MM.1S (cell line): Measurements from ENCODE around the gene TCEAL3.

Source experiments
- DNase-seq: peaks from one replicate; pipeline ENCODE4 v3.0.0-alpha.2; 2015
- H2AFZ ChIP-seq: fragments of 300-600 bp; sonication (generic); 2 replicates; pipeline ENCODE4 v1.6.0; 2016; ENCODE audit warnings: antibody characterized with exemption, low read length
- H3F3A ChIP-seq: fragments of 300-600 bp; sonication (generic); 2 replicates; pipeline ENCODE4 v1.6.1; 2016; ENCODE audit warnings: mild to moderate bottlenecking, antibody characterized with exemption, low read length, moderate library complexity, mixed read lengths; ENCODE audit not compliant: insufficient read depth
- H3K27ac ChIP-seq: fragments of 300-600 bp; sonication (generic); 2 replicates; pipeline ENCODE4 v1.5.1; 2016; ENCODE audit warnings: mild to moderate bottlenecking, low read length
- H3K27me3 ChIP-seq: fragments of 300-600 bp; sonication (generic); replicated peaks from 2 replicates; pipeline ENCODE4 v1.6.0; 2016; ENCODE audit warnings: low read length; ENCODE audit not compliant: insufficient read depth
- H3K36me3 ChIP-seq: fragments of 300-600 bp; sonication (generic); replicated peaks from 2 replicates; pipeline ENCODE4 v1.6.1; 2016; ENCODE audit warnings: mild to moderate bottlenecking, low read length, mixed read lengths; ENCODE audit not compliant: insufficient read depth
- H3K4me1 ChIP-seq: fragments of 300-600 bp; sonication (generic); 2 replicates; pipeline ENCODE4 v1.6.1; 2016; ENCODE audit warnings: low read length, mixed read lengths
- H3K4me2 ChIP-seq: fragments of 300-600 bp; sonication (generic); 2 replicates; pipeline ENCODE4 v1.6.0; 2016; ENCODE audit warnings: low read depth, low read length
- H3K4me3 ChIP-seq: fragments of 300-600 bp; sonication (generic); 2 replicates; pipeline ENCODE4 v1.5.1; 2016; ENCODE audit warnings: low read length, mixed read lengths
- H3K79me2 ChIP-seq: fragments of 300-600 bp; sonication (generic); 2 replicates; pipeline ENCODE4 v1.6.1; 2016; ENCODE audit warnings: mixed run types, low read length, mixed read lengths
- H3K9ac ChIP-seq: fragments of 300-600 bp; sonication (generic); 2 replicates; pipeline ENCODE4 v1.6.1; 2016; ENCODE audit warnings: low read length, mixed read lengths
- H3K9me2 ChIP-seq: fragments of 300-600 bp; sonication (generic); replicated peaks from 2 replicates; pipeline ENCODE4 v1.6.1; 2016; ENCODE audit warnings: mild to moderate bottlenecking, low read length, mixed read lengths; ENCODE audit not compliant: insufficient read depth
- H3K9me3 ChIP-seq: fragments of 300-600 bp; sonication (generic); replicated peaks from 2 replicates; pipeline ENCODE4 v1.6.1; 2016; ENCODE audit warnings: mild to moderate bottlenecking, low read length, mixed read lengths; ENCODE audit not compliant: insufficient read depth
- H4K20me1 ChIP-seq: fragments of 300-600 bp; sonication (generic); 2 replicates; pipeline ENCODE4 v1.6.1; 2016; ENCODE audit warnings: mild to moderate bottlenecking, low read length, moderate library complexity, mixed read lengths; ENCODE audit not compliant: insufficient read depth
- EZH2 ChIP-seq: fragments of 300-600 bp; sonication (generic); optimal IDR thresholded peaks from 2 replicates; pipeline ENCODE3; 2017; ENCODE audit warnings: low read depth, mild to moderate bottlenecking, antibody characterized with exemption, low read length, mixed read lengths
- EZH2phosphoT487 ChIP-seq: fragments of 300-600 bp; sonication (generic); IDR thresholded peaks from 2 replicates; pipeline ENCODE4 v1.6.1; 2018; ENCODE audit warnings: antibody characterized with exemption, low read length
- TF ChIP-seq, protein P1 (sequence below): fragments of 300-600 bp; sonication (generic); IDR thresholded peaks from 2 replicates; pipeline ENCODE4 v1.5.1; 2016; ENCODE audit warnings: antibody characterized with exemption, low read length, mixed read lengths

The TCEAL3 gene

DNA sequence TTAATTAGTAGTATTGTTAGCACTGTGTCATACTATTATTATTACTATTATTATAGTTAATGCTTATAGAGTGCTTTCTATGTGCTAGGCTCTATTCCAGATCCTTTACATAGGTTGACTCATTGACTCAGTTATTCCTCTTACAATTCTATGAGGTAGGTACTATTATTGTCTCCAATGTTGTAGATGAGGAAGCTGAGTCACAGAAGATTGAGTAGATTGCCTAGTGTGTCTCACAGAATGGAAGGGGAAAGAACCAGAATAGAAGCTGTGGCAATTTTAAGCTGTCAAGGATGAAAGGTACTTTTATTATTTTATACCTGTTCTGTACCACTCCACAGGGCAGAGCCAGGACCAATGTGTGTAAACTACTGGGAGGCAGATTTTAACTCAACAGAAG, 19.1 kb downstream of the TCEAL3 start:
- no peak overlapping the region for H3K27ac ChIP-seq
- H2AFZ ChIP-seq, result no peak overlapping the region
- H3K4me2 ChIP-seq, result no peak overlapping the region
- H3K9me3 ChIP-seq, result no peaks in the 10 kb centered on the region
- H3K4me1 ChIP-seq, result 0 out of 2 replicates have a peak, but pooled peaks cover 4% of the 10 kb centered on the region
- H3K36me3 ChIP-seq, result no peaks in the 10 kb centered on the region
- no peaks in the 10 kb centered on the region for H3K79me2 ChIP-seq
- H4K20me1 ChIP-seq, result no peaks in the 10 kb centered on the region
- TF ChIP-seq EZH2, result no peak
- TF ChIP-seq EZH2phosphoT487, result no peak
- TF ChIP-seq, protein P1, sequence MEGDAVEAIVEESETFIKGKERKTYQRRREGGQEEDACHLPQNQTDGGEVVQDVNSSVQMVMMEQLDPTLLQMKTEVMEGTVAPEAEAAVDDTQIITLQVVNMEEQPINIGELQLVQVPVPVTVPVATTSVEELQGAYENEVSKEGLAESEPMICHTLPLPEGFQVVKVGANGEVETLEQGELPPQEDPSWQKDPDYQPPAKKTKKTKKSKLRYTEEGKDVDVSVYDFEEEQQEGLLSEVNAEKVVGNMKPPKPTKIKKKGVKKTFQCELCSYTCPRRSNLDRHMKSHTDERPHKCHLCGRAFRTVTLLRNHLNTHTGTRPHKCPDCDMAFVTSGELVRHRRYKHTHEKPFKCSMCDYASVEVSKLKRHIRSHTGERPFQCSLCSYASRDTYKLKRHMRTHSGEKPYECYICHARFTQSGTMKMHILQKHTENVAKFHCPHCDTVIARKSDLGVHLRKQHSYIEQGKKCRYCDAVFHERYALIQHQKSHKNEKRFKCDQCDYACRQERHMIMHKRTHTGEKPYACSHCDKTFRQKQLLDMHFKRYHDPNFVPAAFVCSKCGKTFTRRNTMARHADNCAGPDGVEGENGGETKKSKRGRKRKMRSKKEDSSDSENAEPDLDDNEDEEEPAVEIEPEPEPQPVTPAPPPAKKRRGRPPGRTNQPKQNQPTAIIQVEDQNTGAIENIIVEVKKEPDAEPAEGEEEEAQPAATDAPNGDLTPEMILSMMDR, result no peak
- no peaks in the 10 kb centered on the region for H3F3A ChIP-seq
- H3K9ac ChIP-seq, result no peak overlapping the region
- no peaks in the 10 kb centered on the region for H3K9me2 ChIP-seq
- DNase-seq, result no peak
- no peaks in the 10 kb centered on the region for H3K27me3 ChIP-seq
- H3K4me3 ChIP-seq, result no peak overlapping the region

DNA sequence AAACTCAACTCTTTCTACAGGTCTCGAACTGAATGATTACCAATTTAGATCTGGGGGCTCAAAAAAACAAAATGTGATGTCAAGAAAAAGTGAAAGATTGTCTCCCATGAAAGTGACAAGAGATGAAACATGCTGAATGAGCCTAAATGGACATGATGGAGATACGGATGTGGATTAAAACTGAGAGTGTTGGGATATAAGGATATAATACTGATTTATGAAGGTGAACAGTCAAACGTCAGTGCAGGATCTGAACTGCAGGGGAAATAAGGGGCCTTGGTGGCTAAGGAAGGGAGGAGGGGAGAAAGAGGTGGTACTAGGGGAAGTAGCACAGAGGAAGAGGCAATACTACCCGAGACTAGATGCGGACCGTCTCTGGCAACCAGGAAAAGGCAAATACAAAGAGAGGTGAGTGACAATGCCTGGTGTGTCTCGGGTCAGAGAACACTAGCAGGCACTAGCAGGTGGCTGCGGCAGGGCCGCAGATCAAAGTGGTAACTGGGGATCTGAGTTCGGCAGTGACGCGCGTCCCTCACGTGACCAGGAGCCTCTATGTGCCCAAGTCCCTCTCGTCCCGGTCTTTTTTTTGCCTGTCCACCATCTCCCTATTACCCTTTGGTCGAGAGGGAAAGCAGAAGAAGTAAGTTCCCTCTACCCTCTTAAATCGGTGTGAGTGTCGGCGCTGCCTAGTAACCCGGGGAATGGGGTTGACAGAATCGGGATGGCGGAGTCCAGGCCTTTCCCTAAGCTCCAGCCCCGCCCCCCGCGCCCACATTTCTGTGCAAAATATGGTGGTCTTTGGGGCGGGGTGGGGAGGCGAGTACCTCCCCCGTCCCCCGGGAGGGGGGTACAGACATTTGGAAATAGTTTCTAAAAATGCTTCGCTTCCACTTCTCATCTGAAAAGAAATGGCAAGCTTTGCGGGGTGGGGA, 20.9 kb downstream of the TCEAL3 start, which contains the start of gene TCEAL1:
Gene TCEAL1 (plus strand): TSS at position 590 of the 932 bp plus-strand sequence. CDS start 942 bp downstream, outside the sequence.
- Histone ChIP-seq H3K79me2 (no peaks in the 10 kb centered on the region), H2AFZ (peak within 1 kb of the TSS; percentile 77), H3K4me2 (peak within 1 kb of the TSS; percentile 68), H3K27ac (peak within 1 kb of the TSS; percentile 73), H3K9me3 (no peaks in the 10 kb centered on the region), H3K27me3 (no peaks in the 10 kb centered on the region), H3K36me3 (no peaks in the 10 kb centered on the region), H3K9ac (peak within 1 kb of the TSS; percentile 82), H4K20me1 (no peaks in the 10 kb centered on the region), H3K4me3 (peak within 1 kb of the TSS; percentile 83), H3F3A (no peaks in the 10 kb centered on the region), H3K4me1 (0 out of 2 replicates have a peak, but pooled peaks cover 4% of the 10 kb centered on the region), H3K9me2 (no peaks in the 10 kb centered on the region)
- peak; percentile 67 for DNase-seq
- TF ChIP-seq EZH2phosphoT487 (no peak), EZH2 (no peak)
- TF ChIP-seq, protein P1, result no peak

DNA sequence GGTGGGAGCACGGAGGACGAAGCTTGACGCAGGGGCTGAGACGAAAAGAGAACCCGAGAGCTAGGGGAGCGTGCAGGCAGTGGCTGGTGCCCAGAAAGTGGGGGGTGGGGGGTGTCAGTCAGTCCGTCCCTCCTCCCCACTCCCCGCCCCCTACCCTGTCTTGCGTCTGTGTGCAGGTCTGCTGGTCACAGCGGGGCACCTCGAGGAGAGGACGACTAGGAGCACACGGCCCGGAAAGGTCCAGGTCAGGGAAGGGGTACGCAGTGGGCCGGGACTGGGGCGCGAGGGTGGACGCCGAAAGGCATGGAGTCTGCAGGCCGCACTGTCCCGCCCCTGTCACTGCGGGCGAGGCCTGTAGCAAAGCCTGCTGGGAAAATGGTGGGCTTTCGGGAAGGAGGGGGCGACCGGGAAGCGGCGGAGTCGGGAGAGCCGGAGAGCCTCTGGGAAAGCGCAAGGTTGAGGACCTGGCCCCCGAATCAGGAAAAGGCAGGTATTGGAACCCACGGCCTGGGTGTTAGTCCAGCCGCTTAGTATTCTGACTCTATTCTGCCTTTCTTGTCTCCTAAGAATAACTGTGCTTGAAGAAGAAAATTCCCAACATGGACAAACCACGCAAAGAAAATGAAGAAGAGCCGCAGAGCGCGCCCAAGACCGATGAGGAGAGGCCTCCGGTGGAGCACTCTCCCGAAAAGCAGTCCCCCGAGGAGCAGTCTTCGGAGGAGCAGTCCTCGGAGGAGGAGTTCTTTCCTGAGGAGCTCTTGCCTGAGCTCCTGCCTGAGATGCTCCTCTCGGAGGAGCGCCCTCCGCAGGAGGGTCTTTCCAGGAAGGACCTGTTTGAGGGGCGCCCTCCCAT, 21.8 kb downstream of the TCEAL3 start:
- Histone ChIP-seq H3K4me2 (peak overlapping the region; percentile 68), H4K20me1 (no peaks in the 10 kb centered on the region), H3K79me2 (no peaks in the 10 kb centered on the region), H3K9me2 (no peaks in the 10 kb centered on the region), H3K36me3 (no peaks in the 10 kb centered on the region), H3K27me3 (no peaks in the 10 kb centered on the region), H2AFZ (peak overlapping the region; percentile 77), H3K27ac (peak overlapping the region; percentile 73; the same call in 1 of the 2 replicates), H3K4me1 (0 out of 2 replicates have a peak, but pooled peaks cover 4% of the 10 kb centered on the region), H3K9ac (peak overlapping the region; percentile 82), H3K9me3 (no peaks in the 10 kb centered on the region), H3K4me3 (peak overlapping the region; percentile 83), H3F3A (no peaks in the 10 kb centered on the region)
- no peak for DNase-seq
- no peak for TF ChIP-seq EZH2
- TF ChIP-seq, protein P1, result peak; percentile 34
- no peak for TF ChIP-seq EZH2phosphoT487
